ENCODE data around the gene ADAM21.
A peak's percentile ranks its signal among the peaks of the same experiment; 100 is the strongest.
"Not testable (repeated sequence)": the region's sequence is repeated elsewhere in the genome, so short reads cannot be mapped to it uniquely, and the experiment has no call there.

ADAM21 gene

GRCh38 chr14:70451874-70452273 lies at the start of gene ADAM21:
Gene ADAM21, plus strand, starts transcription at chr14:70452174. Its CDS starts 5,326 bp downstream, at chr14:70457500.
- no peak for DNase-seq (ENCODE audit: low spot score)

GRCh38 chr14:70403335-70403734 lies 48.6 kb upstream of the ADAM21 start:
- not testable (repeated sequence) for DNase-seq (ENCODE audit: low spot score)

GRCh38 chr14:70406216-70406615 lies 45.8 kb upstream of the ADAM21 start:
- DNase-seq (ENCODE audit: low spot score) = not testable (repeated sequence)

- no peak for DNase-seq (ENCODE audit: low spot score)
Observed at GRCh38 chr14:70407621-70408020, 44.4 kb upstream of the ADAM21 start.

- no peak for DNase-seq (ENCODE audit: low spot score)
Observed at GRCh38 chr14:70415788-70416187, 36.2 kb upstream of the ADAM21 start.

- DNase-seq (ENCODE audit: low spot score) = no peak
Observed at GRCh38 chr14:70416338-70416724, 35.6 kb upstream of the ADAM21 start.

GRCh38 chr14:70416725-70417349 lies 35.1 kb upstream of the ADAM21 start, which contains the start of gene SYNJ2BP:
Gene SYNJ2BP, minus strand, starts transcription at chr14:70417090. Its CDS starts 127 bp downstream, at chr14:70416963.
- DNase-seq (ENCODE audit: low spot score) = peak; percentile 83

- not testable (repeated sequence) for DNase-seq (ENCODE audit: low spot score)
Observed at GRCh38 chr14:70419270-70419931, 32.6 kb upstream of the ADAM21 start.

GRCh38 chr14:70422538-70422937 lies 29.4 kb upstream of the ADAM21 start:
- peak; percentile 17 for DNase-seq (ENCODE audit: low spot score)

- no peak for DNase-seq (ENCODE audit: low spot score)
Observed at GRCh38 chr14:70425354-70425753, 26.6 kb upstream of the ADAM21 start.

- DNase-seq (ENCODE audit: low spot score) = not testable (repeated sequence)
Observed at GRCh38 chr14:70426555-70426954, 25.4 kb upstream of the ADAM21 start.

GRCh38 chr14:70436867-70437266 lies 15.1 kb upstream of the ADAM21 start:
- no peak for DNase-seq (ENCODE audit: low spot score)

GRCh38 chr14:70441641-70442040 lies 10.3 kb upstream of the ADAM21 start:
- no peak for DNase-seq (ENCODE audit: low spot score)

- no peak for DNase-seq (ENCODE audit: low spot score)
Observed at GRCh38 chr14:70442750-70443149, 9.2 kb upstream of the ADAM21 start.

- DNase-seq (ENCODE audit: low spot score) = no peak
Observed at GRCh38 chr14:70448633-70449340, 3.2 kb upstream of the ADAM21 start.

GRCh38 chr14:70454731-70455130 lies 2.8 kb downstream of the ADAM21 start:
- no peak for DNase-seq (ENCODE audit: low spot score)

GRCh38 chr14:70468731-70469130 lies 16.8 kb downstream of the ADAM21 start:
- DNase-seq (ENCODE audit: low spot score) = no peak

GRCh38 chr14:70470863-70471563 lies 19.0 kb downstream of the ADAM21 start:
- not testable (repeated sequence) for DNase-seq (ENCODE audit: low spot score)

- peak; percentile 2 for DNase-seq (ENCODE audit: low spot score)
Observed at GRCh38 chr14:70472253-70473159, 20.5 kb downstream of the ADAM21 start.

GRCh38 chr14:70473825-70474224 lies 21.9 kb downstream of the ADAM21 start:
- DNase-seq (ENCODE audit: low spot score) = no peak

GRCh38 chr14:70475459-70475858 lies 23.5 kb downstream of the ADAM21 start:
- not testable (repeated sequence) for DNase-seq (ENCODE audit: low spot score)

All from Ammon's horn (tissue), 1 donor.